ENCODE data around the gene TPM4. TPM values are rescaled to one million over a fixed set of nuclear protein-coding genes. Genes with fewer than 3 reads are reported as not detected.

Gene TPM4
- total RNA-seq, 1 donor from 2014 or later = 95.4 TPM

- peak; percentile 95 for DNase-seq (ENCODE audit: low spot score)
- intact Hi-C loops (cut with DNase I) = no loop called here
Observed at GRCh38 chr19:16143399-16144215, 67.3 kb downstream of the TPM4 start, which contains the start of gene HSH2D. Gene HSH2D (plus strand): TSS chr19:16143685. CDS start chr19:16148751, 5,066 bp downstream.

GRCh38 chr19:16144216-16144581 lies 67.9 kb downstream of the TPM4 start:
- no peak for DNase-seq (ENCODE audit: low spot score)
- intact Hi-C loops (cut with DNase I) = no loop called here

- DNase-seq (ENCODE audit: low spot score) = no peak
- intact Hi-C loops (cut with DNase I) = no loop called here
Observed at GRCh38 chr19:16146112-16146511, 69.8 kb downstream of the TPM4 start.

GRCh38 chr19:16148443-16149229 lies 72.3 kb downstream of the TPM4 start:
- intact Hi-C loops (cut with DNase I) = no loop called here
- no peak for DNase-seq (ENCODE audit: low spot score)

Other genes starting within 250 kb of the TPM4 start
- gene CYP4F2, start 178.4 kb upstream of the TPM4 start, total RNA-seq = not detected
- 0.81 TPM for gene CYP4F11, start 142.0 kb upstream of the TPM4 start, total RNA-seq
- not detected for gene OR10H4, start 127.5 kb upstream of the TPM4 start, total RNA-seq
- gene RAB8A, start 35.4 kb downstream of the TPM4 start, total RNA-seq = 17.8 TPM
- gene HSH2D, start 67.2 kb downstream of the TPM4 start, total RNA-seq = 0.32 TPM
- gene CIB3, start 97.0 kb downstream of the TPM4 start, total RNA-seq = not detected
- 36.9 TPM for gene FAM32A, start 108.9 kb downstream of the TPM4 start, total RNA-seq
- 51.8 TPM for gene AP1M1, start 121.4 kb downstream of the TPM4 start, total RNA-seq
- gene KLF2, start 248.3 kb downstream of the TPM4 start, total RNA-seq = 44.6 TPM

All from cardiac septum (tissue), 1 donor.